ENCODE results near the gene RACK1. TPM values are rescaled to one million over a fixed set of nuclear protein-coding genes. Genes with fewer than 3 reads are reported as not detected.
A peak's percentile ranks its signal among the peaks of the same experiment; 100 is the strongest.

RACK1 gene
- total RNA-seq, 1 experiment from 2014 or later, result 2,552 TPM

DNA sequence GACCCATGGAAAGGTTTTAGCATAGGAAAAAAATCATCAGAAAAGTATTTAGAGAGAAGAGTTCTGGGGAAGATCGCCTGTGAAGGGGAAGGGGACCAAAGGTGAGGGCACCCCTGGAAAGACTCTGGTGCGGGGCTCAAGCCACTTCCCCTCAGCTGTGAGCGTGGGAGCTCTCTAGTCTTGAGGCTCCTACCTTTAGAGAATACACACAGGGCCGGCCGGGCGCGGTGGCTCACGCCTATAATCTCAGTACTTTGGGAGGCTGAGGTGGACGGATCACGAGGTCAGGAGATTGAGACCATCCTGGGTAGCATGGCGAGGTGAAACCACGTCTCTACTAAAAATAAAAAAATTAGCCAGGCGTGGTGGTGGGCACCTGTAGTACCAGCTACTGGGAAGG lies 13.7 kb downstream of the RACK1 start:
- H3K27ac ChIP-seq (ENCODE audit: insufficient read length, low read depth, low read length), result no peak overlapping the region
- H3K4me1 ChIP-seq (ENCODE audit: insufficient read depth, low read length), result no peaks in the 10 kb centered on the region
- H3K9me3 ChIP-seq (ENCODE audit: control insufficient read depth, low read depth, low read length), result no peaks in the 10 kb centered on the region
- H3K23ac ChIP-seq (ENCODE audit: insufficient read length, low read depth, low read length), result no peak overlapping the region
- H3K18ac ChIP-seq (ENCODE audit: insufficient read length, low read depth, low read length), result no peak overlapping the region
- H3K9me3 Mint-ChIP-seq, result no peaks in the 10 kb centered on the region
- no peak overlapping the region for H2BK12ac ChIP-seq (ENCODE audit: insufficient read length, low read depth, low read length)
- no peak overlapping the region for H2BK20ac ChIP-seq (ENCODE audit: low read depth, low read length, poor library complexity, severe bottlenecking)
- no peak overlapping the region for H2BK120ac ChIP-seq (ENCODE audit: low read depth, low read length, poor library complexity, severe bottlenecking)
- no peak overlapping the region for H3K9ac ChIP-seq (ENCODE audit: extremely low read depth, insufficient read length, low read length)
- no peak overlapping the region for H3K4ac ChIP-seq (ENCODE audit: low read depth, low read length)
- H2AFZ ChIP-seq (ENCODE audit: low read length), result no peak overlapping the region
- H3K36me3 Mint-ChIP-seq (ENCODE audit: insufficient read depth in 1 of 3, low read depth in 3 of 3), result peaks cover 15 to 58% (median 34%) of the 10 kb centered on the region in 3 experiments; a peak in 5 of 7 replicates
- peak overlapping the region in 1 of 2 experiments; percentile 2; a peak in 1 of 5 replicates for H3K4me3 Mint-ChIP-seq
- H3K4me2 ChIP-seq (ENCODE audit: insufficient read depth, insufficient read length, low read length), result no peak overlapping the region
- TF ChIP-seq, protein P1, sequence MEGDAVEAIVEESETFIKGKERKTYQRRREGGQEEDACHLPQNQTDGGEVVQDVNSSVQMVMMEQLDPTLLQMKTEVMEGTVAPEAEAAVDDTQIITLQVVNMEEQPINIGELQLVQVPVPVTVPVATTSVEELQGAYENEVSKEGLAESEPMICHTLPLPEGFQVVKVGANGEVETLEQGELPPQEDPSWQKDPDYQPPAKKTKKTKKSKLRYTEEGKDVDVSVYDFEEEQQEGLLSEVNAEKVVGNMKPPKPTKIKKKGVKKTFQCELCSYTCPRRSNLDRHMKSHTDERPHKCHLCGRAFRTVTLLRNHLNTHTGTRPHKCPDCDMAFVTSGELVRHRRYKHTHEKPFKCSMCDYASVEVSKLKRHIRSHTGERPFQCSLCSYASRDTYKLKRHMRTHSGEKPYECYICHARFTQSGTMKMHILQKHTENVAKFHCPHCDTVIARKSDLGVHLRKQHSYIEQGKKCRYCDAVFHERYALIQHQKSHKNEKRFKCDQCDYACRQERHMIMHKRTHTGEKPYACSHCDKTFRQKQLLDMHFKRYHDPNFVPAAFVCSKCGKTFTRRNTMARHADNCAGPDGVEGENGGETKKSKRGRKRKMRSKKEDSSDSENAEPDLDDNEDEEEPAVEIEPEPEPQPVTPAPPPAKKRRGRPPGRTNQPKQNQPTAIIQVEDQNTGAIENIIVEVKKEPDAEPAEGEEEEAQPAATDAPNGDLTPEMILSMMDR (conservative IDR thresholded peaks at IDR 0.05), result no peak
- no peak overlapping the region for H3K14ac ChIP-seq (ENCODE audit: insufficient read depth, low read length)
- no peaks in the 10 kb centered on the region; the same call in 1 of the 2 replicates for H3K27me3 Mint-ChIP-seq (ENCODE audit: low read depth)
- H2BK15ac ChIP-seq (ENCODE audit: low read depth, low read length), result no peak overlapping the region
- H3T11ph ChIP-seq (ENCODE audit: low read length), result no peak overlapping the region
- no peak overlapping the region for H4K5ac ChIP-seq (ENCODE audit: insufficient read length, low read depth, low read length)
- no peak overlapping the region for H2BK5ac ChIP-seq (ENCODE audit: insufficient read length, low read length)
- H4K91ac ChIP-seq (ENCODE audit: insufficient read length, low read depth, low read length), result no peak overlapping the region
- H4K8ac ChIP-seq (replicated peaks; ENCODE audit: insufficient read length, low read depth, low read length), result no peak overlapping the region
- H3K79me1 ChIP-seq (ENCODE audit: insufficient read depth, low read depth, low read length, poor library complexity, severe bottlenecking), result no peaks in the 10 kb centered on the region
- no CpG with 5 or more reads among the region's 13 CpGs for WGBS (ENCODE audit: extremely low coverage, insufficient read length, low lambda C conversion rate)
- H3K79me2 ChIP-seq (ENCODE audit: insufficient read depth, low read length), result no peaks in the 10 kb centered on the region
- no peak overlapping the region; a peak in 1 of 7 replicates for H3K27ac Mint-ChIP-seq
- no peak overlapping the region for H3K56ac ChIP-seq (ENCODE audit: insufficient read length, low read depth, low read length)
- DNase-seq, result no peak
- H4K20me1 ChIP-seq (ENCODE audit: control insufficient read depth, insufficient read depth, insufficient read length), result no peaks in the 10 kb centered on the region
- no peaks in the 10 kb centered on the region for H3K4me1 Mint-ChIP-seq
- H3K27me3 ChIP-seq (ENCODE audit: insufficient read depth, low read length), result no peaks in the 10 kb centered on the region
- no peak overlapping the region for H2AK5ac ChIP-seq (ENCODE audit: insufficient read length, low read length)
- no peaks in the 10 kb centered on the region for H3K23me2 ChIP-seq (ENCODE audit: insufficient read length, low read depth, low read length, poor library complexity, severe bottlenecking)

Data from H9 (cell line).